K562 (cell line): ENCODE results near the gene PIP4K2A. TPM values are rescaled to one million over a fixed set of nuclear protein-coding genes. Genes with fewer than 3 reads are reported as not detected.

Source experiments
- ESRRA ChIP-seq: fragments of 450-650 bp; IDR thresholded peaks from 2 replicates; pipeline ENCODE4 v1.6.1; 2014; ENCODE audit warnings: low read depth, mild to moderate bottlenecking, moderate library complexity, borderline replicate concordance
- FOXJ2 ChIP-seq: fragments of 200-800 bp; sonication (Bioruptor generic); IDR thresholded peaks from 2 replicates; pipeline ENCODE4 v1.6.1; 2016; ENCODE audit warnings: missing genetic modification characterization, missing compliant biosample characterization
- HEY1 ChIP-seq: fragments of 250-450 bp; sonication (Bioruptor Pico); IDR thresholded peaks from 2 replicates; pipeline ENCODE4 v1.5.0; 2020; ENCODE audit warnings: mild to moderate bottlenecking, moderate library complexity, borderline replicate concordance
- HMBOX1 ChIP-seq: sonication (generic); IDR thresholded peaks from 2 replicates; pipeline ENCODE4 v1.6.1; 2016
- IFI16 ChIP-seq: fragments of 250-450 bp; sonication (Bioruptor Pico); IDR thresholded peaks from 2 replicates; pipeline ENCODE4 v2.1.2; 2022; ENCODE audit warnings: mild to moderate bottlenecking, inconsistent platforms
- MEIS2 ChIP-seq: fragments of 450-650 bp; IDR thresholded peaks from 2 replicates; pipeline ENCODE4 v1.6.1; 2014; ENCODE audit warnings: mild to moderate bottlenecking; ENCODE audit not compliant: partially characterized antibody
- MTA3 ChIP-seq: fragments of 450-650 bp; formaldehyde crosslinking; IDR thresholded peaks from 2 replicates; pipeline ENCODE4 v1.6.1; 2017; ENCODE audit warnings: mild to moderate bottlenecking, borderline replicate concordance
- PCBP2 ChIP-seq: fragments of 200-400 bp; formaldehyde crosslinking; IDR thresholded peaks from 2 replicates; pipeline ENCODE4 v1.6.1; 2018; ENCODE audit warnings: low read length, low read depth, mild to moderate bottlenecking, moderate library complexity; ENCODE audit not compliant: poor library complexity, severe bottlenecking
- RBM17 ChIP-seq: fragments of 200-400 bp; formaldehyde crosslinking; IDR thresholded peaks from 2 replicates; pipeline ENCODE4 v1.6.1; 2017; ENCODE audit warnings: low read depth, mild to moderate bottlenecking, low read length, borderline replicate concordance
- SMAD2 ChIP-seq: fragments of 150-350 bp; IDR thresholded peaks from 2 replicates; pipeline ENCODE4 v1.6.1; 2014; ENCODE audit warnings: low read depth, mild to moderate bottlenecking, low read length
- SRSF3 ChIP-seq: fragments of 200-400 bp; formaldehyde crosslinking; IDR thresholded peaks from 2 replicates; pipeline ENCODE4 v1.6.1; 2016; ENCODE audit warnings: mild to moderate bottlenecking, low read length, moderate library complexity; ENCODE audit not compliant: insufficient read depth
- THAP12 ChIP-seq: fragments of 250-450 bp; sonication (Bioruptor Pico); IDR thresholded peaks from 2 replicates; pipeline ENCODE4 v1.9.0; 2021; ENCODE audit warnings: mild to moderate bottlenecking, inconsistent platforms
- WHSC1 ChIP-seq: IDR thresholded peaks from one replicate; pipeline ENCODE4 v1.6.1; 2012; ENCODE audit warnings: low read length, control low read depth, inconsistent platforms
- XRCC4 ChIP-seq: IDR thresholded peaks from one replicate; pipeline ENCODE4 v1.6.1; 2011; ENCODE audit not compliant: insufficient read depth, insufficient read length; ENCODE audit errors: extremely low read depth
- ZBTB8A ChIP-seq: fragments of 450-650 bp; IDR thresholded peaks from 2 replicates; pipeline ENCODE4 v1.6.1; 2018; ENCODE audit warnings: mild to moderate bottlenecking, moderate library complexity; ENCODE audit not compliant: partially characterized antibody
- ZC3H11A ChIP-seq: IDR thresholded peaks from 2 replicates; pipeline ENCODE4 v1.6.1; 2012; ENCODE audit warnings: low read depth, low read length, improper control_type of control experiment
- ZNF239 ChIP-seq: fragments of 250-450 bp; sonication (Bioruptor Pico); IDR thresholded peaks from 2 replicates; pipeline ENCODE4 v1.4.0; 2020; ENCODE audit warnings: mild to moderate bottlenecking
- ZNF408 ChIP-seq: fragments of 250-450 bp; sonication (Bioruptor Pico); IDR thresholded peaks from 2 replicates; pipeline ENCODE4 v1.4.0; 2020; ENCODE audit warnings: low read depth, mild to moderate bottlenecking, moderate library complexity
- ZNF695 ChIP-seq: fragments of 450-650 bp; formaldehyde crosslinking; IDR thresholded peaks from 2 replicates; pipeline ENCODE4 v1.4.0; 2020; ENCODE audit warnings: mild to moderate bottlenecking, moderate library complexity
- ZNF740 ChIP-seq, 3 experiments: fragments of 200-800 bp in 1 of 3; sonication (Bioruptor generic) in 1 of 3; sonication (generic) in 1 of 3; formaldehyde crosslinking in 1 of 3; IDR thresholded peaks; 2 replicates each; pipeline versions ENCODE4 v1.6.1 to v1.8.0; 2016 to 2022; ENCODE audit warnings: mild to moderate bottlenecking in 2 of 3, missing compliant biosample characterization in 2 of 3, missing genetic modification characterization in 2 of 3, missing genetic modification reagents in 1 of 3
- ZNF76 ChIP-seq: fragments of 250-450 bp; sonication (Bioruptor Pico); IDR thresholded peaks from 2 replicates; pipeline ENCODE4 v1.4.0; 2020; ENCODE audit warnings: mild to moderate bottlenecking, moderate library complexity, borderline replicate concordance
- polyA plus RNA-seq, 8 experiments: library from polyadenylated mRNA; depleted of rRNA in 4 of 8; stranded (reverse) in 5 of 8; unstranded in 3 of 8; fragments of >200 nt; fragmentation: Nextera tagmentation in 2 of 8; fragmentation: Illumina TruSeq in 1 of 8; extraction: Ambion mirVana in 2 of 8; extraction: Trizol in 1 of 8; gene quantifications; 2 replicates each; pipeline versions ENCODE4 v1.2.1 to v1.2.3, GENCODE V29; 2011 to 2014; ENCODE audit warnings: inconsistent platforms in 1 of 8, missing spikeins in 1 of 8
- total RNA-seq, 7 experiments: library from RNA; depleted of rRNA in 6 of 7; stranded (reverse); fragments of >200 nt in 6 of 7; fragmentation: Illumina TruSeq in 2 of 7; extraction: Trizol in 2 of 7; gene quantifications; 2 replicates each; pipeline versions ENCODE4 v1.2.1 to v1.2.3, GENCODE V29; 2011 to 2021; ENCODE audit warnings: low replicate concordance in 1 of 7
- TF ChIP-seq, protein P1 (sequence below), 2 experiments: fragments of 250-450 bp in 1 of 2; fragments of 450-650 bp in 1 of 2; sonication (Bioruptor Pico) in 1 of 2; IDR thresholded peaks; 2 replicates each; pipeline versions ENCODE4 v1.6.1 to v1.8.0; 2016 to 2021; ENCODE audit warnings: mild to moderate bottlenecking in 2 of 2, moderate library complexity in 2 of 2, missing compliant biosample characterization in 1 of 2, missing genetic modification characterization in 1 of 2

Gene PIP4K2A
- total and polyA plus RNA-seq, 9 of the 15 experiments (the other 6 are each of a cell fraction or from before 2014, with no cell fraction given), result 35.6 to 117 (median 71.9) TPM

DNA sequence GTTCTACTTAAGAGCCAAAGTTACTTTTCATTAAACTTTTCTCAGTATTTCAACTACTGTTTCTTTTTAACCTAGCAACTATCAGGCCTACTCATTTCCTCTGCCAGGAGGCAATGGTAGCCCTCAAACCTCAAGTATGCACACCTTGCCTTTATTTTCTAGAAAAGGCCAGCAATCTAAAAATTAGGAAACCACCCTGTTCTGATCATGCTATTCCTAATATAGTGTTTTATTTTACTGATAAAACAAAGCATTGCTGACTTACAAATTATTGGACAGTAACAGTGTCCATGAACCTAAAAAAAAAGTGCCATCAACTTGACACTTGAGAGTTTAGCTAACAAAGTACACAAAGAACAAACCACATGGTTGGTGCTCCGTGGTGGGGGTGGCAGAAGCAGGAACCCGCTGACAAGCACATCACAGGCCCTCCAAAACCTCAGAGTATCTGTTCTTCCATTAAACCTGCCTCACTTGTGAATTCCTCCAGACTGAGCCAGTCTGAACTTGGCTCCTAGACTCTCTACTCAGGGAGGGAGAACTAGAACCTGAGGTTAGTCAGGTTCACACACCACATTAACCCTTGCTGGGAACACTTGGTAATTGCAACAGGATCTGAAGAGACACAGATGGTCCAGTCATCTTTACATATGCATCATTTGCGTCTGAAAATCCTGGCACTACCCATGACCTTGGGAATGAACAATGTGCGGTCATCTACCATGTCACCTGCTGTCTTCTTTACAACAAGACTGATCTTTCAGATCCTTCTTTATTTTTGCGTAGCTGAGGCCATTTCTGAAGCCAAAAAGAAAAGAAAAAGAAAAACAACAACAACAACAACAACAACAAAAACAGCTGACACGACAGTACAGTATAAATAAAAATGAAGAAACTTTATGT, 31.9 kb downstream of the PIP4K2A start (continued):
- TF ChIP-seq, protein P1, sequence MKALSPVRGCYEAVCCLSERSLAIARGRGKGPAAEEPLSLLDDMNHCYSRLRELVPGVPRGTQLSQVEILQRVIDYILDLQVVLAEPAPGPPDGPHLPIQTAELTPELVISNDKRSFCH (CRISPR knock-in tag; IDR thresholded peaks at IDR 0.05), result no peak
- TF ChIP-seq, protein P1 (tag; IDR thresholded peaks at IDR 0.05), result 0 out of 2 replicates have a peak, but pooled peaks have one; percentile 35
- TF ChIP-seq IFI16 (CRISPR knock-in tag) (no peak), ZNF740 (CRISPR knock-in tag; IDR thresholded peaks at IDR 0.05) (no peak), ZNF740 (tag; IDR thresholded peaks at IDR 0.05) (no peak), XRCC4 (no peak), ZNF408 (no peak), SRSF3 (no peak), PCBP2 (no peak), THAP12 (CRISPR knock-in tag) (no peak), MTA3 (no peak), ESRRA (no peak), MEIS2 (peak; percentile 41), FOXJ2 (tag) (peak; percentile 66; the same call in 1 of the 2 replicates), RBM17 (no peak), HMBOX1 (peak; percentile 76), HEY1 (CRISPR knock-in tag) (no peak), WHSC1 (no peak), ZBTB8A (no peak), ZNF76 (CRISPR knock-in tag) (no peak), SMAD2 (no peak), ZNF239 (CRISPR knock-in tag) (no peak), ZC3H11A (no peak), ZNF695 (CRISPR knock-in tag) (no peak)
